Activated naive CD8-positive, alpha-beta T cell treated with anti-CD3 and anti-CD28 coated beads, Interleukin-2, amount 10 ng/mL, durations not matched to agents 7 days and 5 days (primary cell): ENCODE data around the gene TULP3. TPM values are rescaled to one million over a fixed set of nuclear protein-coding genes. Genes with fewer than 3 reads are reported as not detected.

ENCODE experiments used
- ATAC-seq: fragments of 150-1000 bp; cut with Tn5 transposase; one replicate; pipeline ENCODE4 v1.10.0; 2021; ENCODE audit warnings: low read depth, moderate library complexity
- POLR2A ChIA-PET: fragments of 350-600 bp; sonication (Branson Sonifier 250); formaldehyde crosslinking; loops from one replicate; lab custom pipeline; 2021; ENCODE audit warnings: antibody characterized with exemption; lab: Charles Lee
- DNase-seq: peaks from one replicate; pipeline ENCODE4 v3.0.0; 2021
- H3K27ac Mint-ChIP-seq: one replicate; pipeline ENCODE4 v1.8.0; 2022; ENCODE audit warnings: mild to moderate bottlenecking, mixed read lengths
- H3K27me3 Mint-ChIP-seq: one replicate; pipeline ENCODE4 v1.8.0; 2022; ENCODE audit warnings: mild to moderate bottlenecking, moderate library complexity, mixed read lengths
- H3K36me3 Mint-ChIP-seq: one replicate; pipeline ENCODE4 v1.8.0; 2021; ENCODE audit warnings: mild to moderate bottlenecking, mixed read lengths
- H3K4me1 Mint-ChIP-seq: one replicate; pipeline ENCODE4 v1.8.0; 2021; ENCODE audit warnings: mixed read lengths
- H3K4me3 Mint-ChIP-seq: one replicate; pipeline ENCODE4 v1.8.0; 2022; ENCODE audit warnings: mild to moderate bottlenecking, moderate library complexity, mixed read lengths
- H3K9me3 Mint-ChIP-seq: one replicate; pipeline ENCODE4 v1.8.0; 2021; ENCODE audit warnings: mixed read lengths
- total RNA-seq, 2 experiments: library from RNA; stranded (reverse); gene quantifications; one replicate each; pipeline ENCODE4 v1.2.3, GENCODE V29; 2021

TULP3 gene
- total RNA-seq, 2 experiments from 2014 or later, result 8.1 TPM

DNA sequence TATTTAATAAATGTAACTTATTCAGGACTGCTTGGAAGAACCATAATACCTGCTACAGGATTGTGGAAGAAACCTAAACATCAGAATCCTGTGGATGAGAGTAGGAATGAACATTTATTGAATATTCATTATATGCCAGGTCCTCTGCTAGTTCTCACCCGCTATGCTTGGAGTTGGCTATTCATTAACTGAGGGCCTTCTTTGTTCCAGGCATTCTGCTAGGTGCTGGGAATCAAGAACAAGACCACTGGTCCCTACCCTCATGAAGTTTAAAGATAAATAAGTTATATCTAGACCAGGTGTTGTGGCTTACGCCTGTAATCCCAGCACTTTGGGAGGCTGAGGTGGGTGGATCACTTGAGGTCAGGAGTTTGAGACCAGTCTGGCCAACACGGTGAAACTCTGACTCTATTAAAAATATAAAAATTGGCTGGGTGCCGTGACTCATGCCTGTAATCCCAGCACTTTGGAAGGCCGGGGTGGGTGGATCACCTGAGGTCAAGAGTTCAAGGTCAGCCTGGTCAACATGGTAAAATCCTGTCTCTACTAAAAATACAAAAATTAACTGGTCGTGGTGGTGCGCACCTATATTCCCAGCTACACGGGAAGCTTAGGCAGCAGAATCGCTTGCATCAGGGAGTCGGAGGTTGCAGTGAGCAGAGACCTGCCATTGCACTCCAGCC is 3.8 kb upstream of the TULP3 start:
- H3K36me3 Mint-ChIP-seq, result peaks cover 17% of the 10 kb centered on the region
- DNase-seq (no peak), ATAC-seq (no peak)
- H3K4me1 Mint-ChIP-seq, result peaks cover 31% of the 10 kb centered on the region
- POLR2A ChIA-PET, result interaction anchor here (1.2 to 1.4 kb wide), 2 partner anchors 9 to 10 kb away, joined by 5 to 7 read pairs; partner anchors contain the start of genes FOXM1 and RHNO1
- no peak overlapping the region for H3K4me3 Mint-ChIP-seq
- H3K9me3 Mint-ChIP-seq, result no peaks in the 10 kb centered on the region
- H3K27me3 Mint-ChIP-seq, result no peaks in the 10 kb centered on the region
- H3K27ac Mint-ChIP-seq, result no peak overlapping the region

DNA sequence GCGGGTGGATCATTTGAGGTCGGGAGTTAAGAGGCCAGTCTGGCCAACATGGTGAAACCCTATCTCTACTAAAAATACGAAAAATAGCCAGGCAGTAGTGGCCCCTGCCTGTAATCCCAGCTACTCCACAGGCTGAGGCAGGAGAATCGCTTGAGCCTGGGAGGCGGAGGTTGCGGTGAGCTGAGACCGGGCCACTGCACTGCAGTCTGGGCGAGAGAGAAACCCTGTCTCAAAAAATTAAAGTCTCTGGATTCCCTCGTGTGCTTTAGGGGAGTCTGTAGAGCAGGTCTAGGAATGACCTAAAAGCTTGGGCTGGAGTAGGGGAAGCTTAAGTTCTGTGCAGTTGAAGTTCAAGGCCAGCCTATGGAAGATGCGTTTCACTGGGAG is 697 bp upstream of the TULP3 start:
- H3K27me3 Mint-ChIP-seq, result no peaks in the 10 kb centered on the region
- peak overlapping the region; percentile 83 for H3K27ac Mint-ChIP-seq
- peaks cover 27% of the 10 kb centered on the region for H3K4me1 Mint-ChIP-seq
- POLR2A ChIA-PET, result interaction anchor here (0.9 to 2.1 kb wide), 4 partner anchors 10 to 199 kb away, joined by 3 to 18 read pairs (median 8); partner anchors contain the start of genes FOXM1 and RHNO1
- ATAC-seq, result no peak
- H3K4me3 Mint-ChIP-seq, result peak overlapping the region; percentile 96
- no peak for DNase-seq
- peaks cover 10% of the 10 kb centered on the region for H3K36me3 Mint-ChIP-seq
- H3K9me3 Mint-ChIP-seq, result no peaks in the 10 kb centered on the region

DNA sequence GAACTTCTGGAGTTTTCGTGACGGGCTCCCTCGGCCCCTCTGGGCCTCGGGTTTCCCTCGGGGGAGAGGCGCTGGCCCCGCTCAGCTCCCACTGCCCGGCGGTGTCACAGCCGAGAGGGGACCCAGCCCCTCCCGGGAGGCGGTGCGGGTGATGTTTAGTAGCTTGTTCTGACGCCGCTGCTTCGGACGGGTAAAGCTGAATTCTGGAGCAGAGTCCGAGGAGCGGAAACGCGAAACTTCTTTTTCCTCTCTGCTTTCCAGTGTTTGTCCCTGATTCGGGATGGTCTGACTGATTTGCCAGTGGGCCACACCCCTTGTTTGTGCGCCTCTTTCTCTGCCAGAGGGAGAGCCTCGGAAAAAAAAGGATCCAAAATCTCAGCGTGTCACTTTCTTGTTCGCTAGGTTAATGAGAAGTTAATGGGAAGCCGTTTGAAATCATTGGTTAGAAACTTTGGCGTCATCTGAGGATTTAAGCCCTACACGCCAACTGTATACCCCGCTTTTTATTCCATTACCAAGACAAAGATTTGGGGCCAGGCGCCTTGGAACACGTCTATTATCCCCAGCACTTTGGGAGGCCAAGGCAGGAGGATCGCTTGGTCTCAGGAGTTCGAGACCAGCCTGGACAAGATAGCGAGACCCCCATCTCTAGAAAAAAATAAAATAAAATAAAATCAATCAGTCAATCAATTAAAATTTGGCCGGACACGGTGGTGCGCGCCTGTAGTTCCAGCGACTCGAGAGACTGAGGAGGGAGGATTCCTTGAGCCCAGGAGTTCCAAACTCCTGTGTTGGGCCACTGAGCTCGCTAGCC is 756 bp downstream of the TULP3 start:
- no peak for DNase-seq
- Mint-ChIP-seq H3K4me1 (peaks cover 24% of the 10 kb centered on the region), H3K36me3 (peaks cover 8% of the 10 kb centered on the region)

DNA sequence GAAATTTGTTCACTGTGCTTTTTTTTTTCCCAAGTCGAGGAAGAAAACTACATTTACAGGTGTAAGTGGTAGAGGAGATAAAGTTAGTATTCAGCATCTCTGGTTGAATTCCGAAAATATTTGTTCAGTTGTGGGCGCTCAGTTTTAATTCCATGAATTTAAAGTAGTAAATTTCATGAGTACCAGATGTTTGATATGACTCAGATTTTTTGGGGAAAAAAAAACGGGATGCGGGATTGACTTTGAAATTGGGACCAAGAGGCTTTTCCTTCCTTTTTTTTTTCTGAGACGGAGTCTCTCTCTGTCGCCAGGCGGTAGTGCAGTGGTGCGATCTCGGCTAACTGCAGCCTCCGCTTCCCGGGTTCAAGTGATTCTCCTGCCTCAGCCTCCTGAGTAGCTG is 1.6 kb downstream of the TULP3 start:
- Mint-ChIP-seq H3K4me3 (peak overlapping the region; percentile 28), H3K36me3 (peaks cover 8% of the 10 kb centered on the region), H3K4me1 (peaks cover 24% of the 10 kb centered on the region), H3K9me3 (no peaks in the 10 kb centered on the region), H3K27ac (no peak overlapping the region), H3K27me3 (no peaks in the 10 kb centered on the region)
- DNase-seq (no peak), ATAC-seq (no peak)
- POLR2A ChIA-PET, result no interaction called here

More for the DNA sequence above, 756 bp downstream of the TULP3 start:
- Mint-ChIP-seq H3K9me3 (no peaks in the 10 kb centered on the region), H3K27me3 (no peaks in the 10 kb centered on the region), H3K27ac (no peak overlapping the region), H3K4me3 (peak overlapping the region; percentile 96)
- POLR2A ChIA-PET, result interaction anchor here (0.6 to 2.1 kb wide), 5 partner anchors 12 to 91 kb away, joined by 3 to 18 read pairs (median 3); partner anchors contain the start of genes FOXM1 and RHNO1
- ATAC-seq, result peak; percentile 6

DNA sequence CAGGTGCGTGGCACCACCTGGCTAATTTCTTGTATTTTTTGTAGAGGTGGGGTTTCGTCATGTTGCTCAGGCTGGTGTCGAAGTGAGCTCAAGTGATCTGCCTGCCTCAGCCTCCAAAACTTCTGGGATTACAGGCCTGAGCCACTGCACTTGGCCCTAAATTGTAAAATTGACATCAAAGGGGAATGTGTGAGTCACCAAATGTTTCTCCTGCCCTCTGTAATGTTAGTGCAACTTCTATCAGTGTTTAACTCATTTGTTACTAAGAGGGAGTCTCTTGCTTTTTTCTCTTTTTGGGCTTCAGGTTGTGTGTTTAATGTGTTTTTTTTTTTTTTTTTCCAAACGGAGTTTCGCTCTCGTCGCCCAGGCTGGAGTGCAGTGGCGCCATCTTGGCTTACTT is 2.3 kb downstream of the TULP3 start:
- Mint-ChIP-seq H3K27ac (no peak overlapping the region), H3K4me3 (no peak overlapping the region), H3K27me3 (no peaks in the 10 kb centered on the region), H3K36me3 (peaks cover 5% of the 10 kb centered on the region), H3K4me1 (peaks cover 22% of the 10 kb centered on the region), H3K9me3 (no peaks in the 10 kb centered on the region)
- ATAC-seq (no peak), DNase-seq (no peak)
- POLR2A ChIA-PET, result no interaction called here

DNA sequence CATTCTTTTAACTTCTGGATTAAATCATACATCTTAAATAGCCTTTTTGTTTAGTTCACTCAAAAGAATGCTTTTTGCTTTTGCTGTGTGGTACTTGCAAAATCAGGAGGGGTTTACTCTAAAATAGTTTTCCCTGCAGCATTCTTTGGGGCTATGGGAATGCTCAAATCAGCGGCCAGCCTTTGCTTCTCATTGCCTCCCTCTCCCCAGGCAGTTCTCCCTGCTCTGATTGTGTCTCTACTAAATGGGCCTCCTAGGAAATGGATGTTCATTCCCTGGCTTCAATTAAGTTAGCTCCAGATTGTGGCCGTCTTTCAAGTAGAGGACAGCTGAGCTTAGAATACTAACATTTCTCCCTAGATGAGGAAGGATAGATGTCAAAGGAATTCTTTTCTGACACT is 4.4 kb downstream of the TULP3 start:
- Mint-ChIP-seq H3K4me1 (peaks cover 14% of the 10 kb centered on the region), H3K27me3 (no peaks in the 10 kb centered on the region), H3K36me3 (no peaks in the 10 kb centered on the region), H3K9me3 (no peaks in the 10 kb centered on the region), H3K27ac (no peak overlapping the region), H3K4me3 (no peak overlapping the region)
- DNase-seq, result no peak
- no peak for ATAC-seq
- POLR2A ChIA-PET, result no interaction called here

DNA sequence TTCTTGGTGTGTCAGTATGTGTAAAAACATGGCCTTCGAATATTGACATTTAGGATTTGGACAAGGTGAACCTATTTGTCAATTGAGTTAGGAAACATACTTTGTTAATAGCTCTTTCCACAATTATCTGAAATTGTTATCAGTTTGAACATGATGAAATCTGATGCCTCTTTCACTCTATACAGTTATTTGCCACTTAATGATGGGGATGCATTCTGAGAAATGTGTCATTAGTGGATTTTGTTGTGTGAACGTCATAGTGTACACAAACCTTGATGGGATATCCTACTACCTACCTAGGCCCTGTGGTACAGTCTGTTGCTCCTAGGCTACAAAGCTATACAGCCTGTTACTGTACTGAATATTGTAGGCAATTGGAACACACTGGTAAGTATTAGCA is 4.8 kb downstream of the TULP3 start:
- DNase-seq, result no peak
- ATAC-seq, result no peak
- H3K27me3 Mint-ChIP-seq, result no peaks in the 10 kb centered on the region
- no peak overlapping the region for H3K4me3 Mint-ChIP-seq
- H3K36me3 Mint-ChIP-seq, result no peaks in the 10 kb centered on the region
- H3K4me1 Mint-ChIP-seq, result peaks cover 13% of the 10 kb centered on the region
- H3K9me3 Mint-ChIP-seq, result no peaks in the 10 kb centered on the region
- POLR2A ChIA-PET, result no interaction called here
- H3K27ac Mint-ChIP-seq, result no peak overlapping the region

DNA sequence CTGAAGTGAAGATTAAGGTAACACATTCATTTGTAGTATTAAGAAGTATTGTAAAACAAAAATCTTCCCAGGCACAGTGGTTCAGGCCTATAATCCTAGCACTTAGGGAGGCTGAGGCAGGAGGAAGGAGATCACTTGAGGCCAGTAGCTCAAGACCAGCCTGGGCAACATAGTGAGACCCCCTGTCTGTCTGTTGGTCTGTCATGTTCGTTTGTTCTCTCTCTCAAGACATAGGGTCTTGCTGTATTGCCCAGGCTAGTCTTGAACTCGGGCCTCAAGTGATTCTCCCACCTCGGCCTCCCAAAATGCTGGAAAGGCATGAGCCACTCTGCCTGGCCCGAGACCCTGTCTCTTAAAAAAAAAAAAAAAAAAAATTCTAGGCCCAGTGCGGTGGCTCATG is 6.7 kb downstream of the TULP3 start:
- POLR2A ChIA-PET, result no interaction called here
- H3K27ac Mint-ChIP-seq, result no peak overlapping the region
- no peaks in the 10 kb centered on the region for H3K9me3 Mint-ChIP-seq
- DNase-seq, result no peak
- no peaks in the 10 kb centered on the region for H3K36me3 Mint-ChIP-seq
- peaks cover 3% of the 10 kb centered on the region for H3K4me1 Mint-ChIP-seq
- ATAC-seq, result no peak
- no peak overlapping the region for H3K4me3 Mint-ChIP-seq
- H3K27me3 Mint-ChIP-seq, result no peaks in the 10 kb centered on the region

DNA sequence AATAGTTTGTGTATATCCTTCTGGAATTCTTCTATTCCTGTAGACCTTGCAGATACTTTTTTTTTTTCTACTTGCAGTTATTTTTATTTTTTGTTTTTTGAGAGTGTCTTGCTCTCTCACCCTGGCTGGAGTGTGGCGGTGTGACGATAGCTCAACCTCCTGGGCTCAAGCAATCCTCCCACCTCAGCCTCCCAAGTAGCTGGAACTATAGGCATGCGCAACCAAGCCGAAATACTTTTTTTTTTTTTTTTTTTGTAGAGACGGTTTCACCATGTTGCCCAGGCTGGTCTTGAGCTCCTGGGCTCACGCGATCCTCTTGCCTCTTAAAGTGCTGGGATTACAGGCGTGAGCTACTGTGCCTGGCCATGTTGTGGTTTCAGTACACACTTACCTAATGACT is 10.0 kb downstream of the TULP3 start:
- H3K27ac Mint-ChIP-seq, result no peak overlapping the region
- ATAC-seq (no peak), DNase-seq (no peak)
- no peaks in the 10 kb centered on the region for H3K27me3 Mint-ChIP-seq
- H3K4me1 Mint-ChIP-seq, result no peaks in the 10 kb centered on the region
- no peak overlapping the region for H3K4me3 Mint-ChIP-seq
- no peaks in the 10 kb centered on the region for H3K36me3 Mint-ChIP-seq
- POLR2A ChIA-PET, result no interaction called here
- H3K9me3 Mint-ChIP-seq, result no peaks in the 10 kb centered on the region

DNA sequence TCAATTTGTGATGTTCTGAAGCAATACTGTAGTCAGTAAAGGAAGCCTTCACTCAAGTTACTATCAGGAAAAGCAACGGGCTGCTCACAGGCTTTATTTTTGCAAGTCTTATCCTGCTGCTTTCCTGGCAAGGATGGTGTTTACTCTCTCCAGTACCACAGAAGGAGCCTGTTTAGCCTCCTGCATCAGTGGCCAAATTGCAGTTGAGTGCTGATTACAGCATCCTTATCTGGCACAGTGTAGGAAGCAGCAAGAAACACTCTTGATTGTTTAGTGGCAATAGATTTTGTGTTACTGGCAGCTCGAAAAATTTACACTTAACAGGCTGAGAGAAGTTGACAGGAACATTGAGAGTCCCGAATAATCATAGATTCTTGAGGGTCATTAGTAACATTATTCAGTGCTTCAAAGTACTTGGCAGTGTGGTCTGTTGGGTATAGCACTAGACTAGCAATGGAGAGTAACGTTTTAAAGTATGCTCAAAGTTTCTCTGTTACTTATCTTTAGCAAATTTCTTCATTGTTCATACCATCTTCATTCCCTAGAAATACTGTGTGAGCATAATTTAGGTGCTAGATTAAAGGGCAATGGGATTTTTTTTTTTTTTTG is 11.7 kb downstream of the TULP3 start:
- Mint-ChIP-seq H3K9me3 (no peaks in the 10 kb centered on the region), H3K27me3 (no peaks in the 10 kb centered on the region), H3K27ac (no peak overlapping the region), H3K36me3 (no peaks in the 10 kb centered on the region), H3K4me1 (no peaks in the 10 kb centered on the region), H3K4me3 (no peak overlapping the region)
- ATAC-seq (no peak), DNase-seq (no peak)
- POLR2A ChIA-PET, result no interaction called here

DNA sequence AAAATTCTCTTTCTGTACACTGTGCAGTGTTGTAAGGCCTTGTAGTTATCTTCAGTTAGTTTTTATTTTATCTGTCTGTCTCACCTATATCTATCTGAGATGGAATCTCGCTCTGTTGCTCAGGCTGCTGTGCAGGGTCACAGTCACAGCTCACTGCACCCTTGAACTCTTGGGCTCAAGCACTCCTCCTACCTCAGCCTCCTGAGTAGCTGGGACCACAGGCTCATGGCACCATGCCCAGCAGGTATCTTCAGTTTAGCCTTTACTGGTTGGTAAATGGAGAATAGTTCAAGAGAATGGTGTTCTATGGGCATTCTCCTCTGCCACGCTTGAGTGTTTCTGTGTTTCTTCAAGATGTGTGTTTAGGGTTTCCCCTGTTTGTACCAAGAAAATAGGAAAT is 13.6 kb downstream of the TULP3 start:
- no peak for ATAC-seq
- no peak overlapping the region for H3K27ac Mint-ChIP-seq
- POLR2A ChIA-PET, result no interaction called here
- H3K27me3 Mint-ChIP-seq, result no peaks in the 10 kb centered on the region
- no peaks in the 10 kb centered on the region for H3K9me3 Mint-ChIP-seq
- H3K36me3 Mint-ChIP-seq, result no peaks in the 10 kb centered on the region
- DNase-seq, result no peak
- no peak overlapping the region for H3K4me3 Mint-ChIP-seq
- no peaks in the 10 kb centered on the region for H3K4me1 Mint-ChIP-seq

DNA sequence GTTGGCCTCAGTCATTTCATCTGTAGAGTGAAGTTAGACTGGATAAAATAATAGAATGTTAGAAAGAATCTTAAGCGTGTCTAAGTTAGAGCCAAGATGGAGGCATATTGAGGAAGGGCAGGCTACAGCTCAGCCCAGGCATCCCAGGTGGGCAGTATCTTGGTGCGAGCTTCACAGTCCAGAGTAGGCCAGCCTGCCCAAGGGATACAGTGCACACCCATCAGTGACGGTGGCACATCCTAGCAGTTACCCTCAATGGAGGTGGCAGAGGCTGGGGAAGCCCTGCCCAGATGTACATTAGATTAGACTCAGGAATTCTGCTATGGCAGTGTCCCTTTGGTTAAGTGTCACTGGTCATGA is 21.5 kb downstream of the TULP3 start:
- Mint-ChIP-seq H3K4me3 (no peak overlapping the region), H3K27ac (no peak overlapping the region), H3K36me3 (peaks cover 2% of the 10 kb centered on the region), H3K4me1 (no peaks in the 10 kb centered on the region), H3K27me3 (no peaks in the 10 kb centered on the region), H3K9me3 (no peaks in the 10 kb centered on the region)
- POLR2A ChIA-PET, result no interaction called here
- ATAC-seq (no peak), DNase-seq (no peak)

DNA sequence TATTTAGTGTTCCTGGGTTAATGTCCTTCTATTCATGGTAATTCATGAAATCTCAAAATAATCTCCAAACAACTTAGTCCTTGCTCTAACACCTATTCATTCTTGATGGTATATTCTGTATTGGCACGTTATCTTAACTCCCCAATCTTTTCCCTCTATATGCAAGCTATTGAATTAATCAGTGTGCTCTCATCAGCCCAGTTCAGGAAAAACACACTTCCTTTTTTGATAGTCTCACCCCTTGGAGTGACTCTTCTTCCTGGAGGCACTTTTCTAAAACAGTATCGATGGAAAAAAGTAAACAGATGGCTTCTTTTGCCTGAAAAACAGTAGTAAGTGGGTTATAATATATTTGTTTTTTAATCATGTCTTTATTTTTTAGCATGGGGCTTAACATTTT is 28.6 kb downstream of the TULP3 start:
- POLR2A ChIA-PET, result no interaction called here

More for the DNA sequence above, 28.6 kb downstream of the TULP3 start:
- H3K4me3 Mint-ChIP-seq, result no peak overlapping the region
- no peaks in the 10 kb centered on the region for H3K27me3 Mint-ChIP-seq
- H3K9me3 Mint-ChIP-seq, result no peaks in the 10 kb centered on the region
- ATAC-seq, result no peak
- H3K27ac Mint-ChIP-seq, result no peak overlapping the region
- H3K4me1 Mint-ChIP-seq, result no peaks in the 10 kb centered on the region
- peaks cover 8% of the 10 kb centered on the region for H3K36me3 Mint-ChIP-seq
- no peak for DNase-seq
